GM21528 (cell line): ENCODE results near the gene DEPDC5.

Experiments
- ATAC-seq: cut with Tn5 transposase; IDR thresholded peaks from one replicate; pipeline ENCODE4 v1.9.1; 2021; ENCODE audit warnings: mild to moderate bottlenecking, moderate library complexity; ENCODE audit not compliant: unreplicated experiment, low FRiP score

DEPDC5 gene

DNA sequence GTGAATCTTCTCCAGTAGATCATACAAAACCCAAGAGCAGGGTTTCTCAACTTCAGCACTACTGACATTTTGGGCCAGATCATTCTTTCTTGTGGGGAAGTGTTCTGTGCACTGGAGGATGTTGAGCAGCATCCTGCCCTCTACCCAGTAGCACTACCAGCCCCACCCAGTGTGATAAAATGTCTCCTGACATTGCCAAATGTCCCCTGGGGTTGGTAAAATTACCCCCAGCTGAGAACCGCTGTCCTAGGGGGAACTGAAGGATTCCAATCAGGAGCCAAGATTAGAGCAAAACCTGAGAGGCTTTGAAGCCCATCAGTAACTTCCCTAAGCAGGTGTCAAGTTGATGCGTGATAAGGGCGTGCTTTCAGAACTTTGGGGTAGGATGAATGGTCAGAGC is 129.2 kb downstream of the DEPDC5 start:
- ATAC-seq = no peak

- ATAC-seq = no peak
Measured at GRCh38 chr22:31883989-31884388, 130.2 kb downstream of the DEPDC5 start.

- no peak for ATAC-seq
Measured at GRCh38 chr22:31891366-31892079, 137.7 kb downstream of the DEPDC5 start.

GRCh38 chr22:31892080-31892433 is 138.2 kb downstream of the DEPDC5 start:
- no peak for ATAC-seq

- no peak for ATAC-seq
Measured at GRCh38 chr22:31893460-31893859, 139.6 kb downstream of the DEPDC5 start.

- ATAC-seq = no peak
Measured at GRCh38 chr22:31895411-31896123, 141.7 kb downstream of the DEPDC5 start.

GRCh38 chr22:31896472-31896871 is 142.7 kb downstream of the DEPDC5 start:
- no peak for ATAC-seq

DNA sequence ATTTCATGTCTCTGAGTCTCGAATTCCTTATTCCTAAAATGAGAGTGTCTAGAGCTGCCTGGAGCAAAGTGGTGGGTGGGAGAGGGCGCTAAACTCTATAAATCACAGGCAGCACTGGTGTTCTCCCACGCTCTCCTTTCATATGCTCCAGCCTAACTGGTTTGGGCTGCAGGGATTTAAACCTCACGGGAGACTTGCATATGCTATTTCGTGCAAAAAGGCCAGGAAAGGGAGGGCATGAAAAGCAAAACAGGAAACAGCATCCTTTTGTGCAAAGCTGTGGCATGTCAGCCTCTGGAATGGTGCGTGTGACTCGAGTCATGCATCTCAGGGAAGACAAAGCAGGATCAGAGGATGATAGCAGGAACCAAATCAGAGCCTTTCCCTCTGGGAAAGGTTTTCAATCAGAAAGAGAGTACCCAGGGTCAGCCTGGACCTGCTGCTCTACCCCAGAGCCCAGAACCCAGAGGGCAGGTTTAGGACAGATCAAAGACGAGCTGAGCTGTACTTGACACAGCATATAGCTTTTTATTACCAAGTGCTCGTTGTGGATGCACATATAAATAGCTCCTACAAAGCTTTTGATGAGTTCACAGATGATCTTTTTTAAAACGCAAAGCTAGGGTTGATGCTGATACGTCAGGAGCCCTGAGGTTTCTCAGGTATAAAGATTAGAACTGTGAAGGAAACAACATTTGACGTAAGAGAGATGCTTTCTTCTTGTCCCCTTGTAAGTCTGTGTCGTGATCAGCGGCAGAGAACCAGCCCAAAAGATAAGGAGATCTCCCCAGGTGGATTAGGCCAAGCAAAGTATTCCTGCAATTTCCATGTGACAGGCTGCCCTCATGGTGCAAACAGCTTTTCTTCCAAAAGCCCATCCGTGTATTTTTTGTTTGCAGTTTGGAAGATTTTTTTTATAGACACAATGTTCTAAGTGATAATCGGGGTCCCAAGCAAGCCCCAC is 144.3 kb downstream of the DEPDC5 start:
- no peak for ATAC-seq

DNA sequence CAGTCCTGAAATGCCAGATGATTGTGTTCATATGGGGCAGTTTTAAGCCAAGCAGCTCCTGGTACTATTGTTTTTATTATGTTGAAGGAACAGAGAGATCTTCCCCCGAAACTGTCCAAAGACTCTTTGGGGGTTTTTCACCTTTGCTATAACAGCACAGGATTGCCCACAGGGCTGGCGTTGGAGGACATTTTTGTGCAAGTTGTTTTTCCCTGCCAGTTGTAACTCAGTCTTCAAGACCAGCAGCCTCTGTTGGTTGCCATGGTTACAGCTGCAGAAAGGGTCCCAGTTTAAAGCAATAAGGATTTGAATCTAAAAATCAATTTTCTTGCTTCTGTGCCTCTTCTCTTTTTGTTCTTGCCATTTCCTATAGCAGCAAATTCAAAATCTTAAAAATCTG is 145.1 kb downstream of the DEPDC5 start:
- no peak for ATAC-seq

GRCh38 chr22:31899669-31900068 is 145.8 kb downstream of the DEPDC5 start:
- ATAC-seq = no peak

DNA sequence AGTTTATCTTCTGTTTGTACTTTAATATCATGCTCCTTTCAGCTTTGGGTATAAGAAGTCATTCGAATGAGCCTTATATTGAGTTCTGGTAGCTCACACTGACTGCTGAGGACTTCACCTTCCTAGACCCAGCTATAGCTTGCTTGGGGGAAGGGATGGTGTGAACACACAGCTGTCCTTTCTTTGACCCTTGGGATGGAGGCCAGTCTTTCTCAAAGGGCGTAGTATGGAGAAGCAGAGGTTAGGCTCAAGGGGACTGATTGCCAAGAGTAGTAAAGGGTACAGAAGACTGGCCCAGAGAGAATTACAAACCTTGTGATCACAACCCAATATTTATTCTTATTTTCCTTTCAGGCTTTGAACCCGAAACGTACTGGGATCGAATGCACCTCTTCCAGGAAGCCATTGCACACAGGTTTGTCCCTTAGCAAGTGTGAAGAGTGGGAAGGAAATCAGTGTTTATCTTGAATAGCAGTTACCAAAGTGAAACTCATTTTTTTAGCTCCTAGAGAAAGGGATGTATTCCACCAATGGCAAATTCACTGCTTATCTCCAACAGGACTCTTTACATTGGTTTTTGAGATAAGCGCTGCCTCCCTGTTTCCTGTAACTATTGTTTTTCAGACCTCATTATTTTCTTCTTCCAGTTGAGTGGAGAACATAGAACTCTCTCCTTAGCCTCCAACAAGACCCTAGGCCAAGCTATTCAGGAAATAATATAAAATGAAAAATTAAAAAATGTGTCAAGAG is 147.7 kb downstream of the DEPDC5 start:
- no peak for ATAC-seq

DNA sequence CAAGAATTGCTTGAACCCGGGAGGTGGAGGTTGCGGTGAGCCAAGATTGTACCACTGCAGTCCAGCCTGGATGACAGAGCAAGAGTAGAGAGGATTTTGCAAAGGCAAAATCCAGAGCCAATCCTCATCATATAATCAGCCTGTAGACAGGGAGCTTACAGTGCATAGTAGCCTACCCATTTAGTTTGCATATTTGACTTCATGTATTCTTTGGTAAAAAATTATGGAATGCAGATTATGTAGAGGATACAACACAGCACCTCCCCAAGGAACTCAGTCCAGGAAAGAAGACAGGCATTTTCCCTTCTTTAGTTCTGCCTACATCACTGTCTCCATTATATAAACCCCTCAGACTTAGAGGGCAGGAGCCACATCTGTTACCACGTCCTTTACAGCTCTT is 150.8 kb downstream of the DEPDC5 start:
- no peak for ATAC-seq

DNA sequence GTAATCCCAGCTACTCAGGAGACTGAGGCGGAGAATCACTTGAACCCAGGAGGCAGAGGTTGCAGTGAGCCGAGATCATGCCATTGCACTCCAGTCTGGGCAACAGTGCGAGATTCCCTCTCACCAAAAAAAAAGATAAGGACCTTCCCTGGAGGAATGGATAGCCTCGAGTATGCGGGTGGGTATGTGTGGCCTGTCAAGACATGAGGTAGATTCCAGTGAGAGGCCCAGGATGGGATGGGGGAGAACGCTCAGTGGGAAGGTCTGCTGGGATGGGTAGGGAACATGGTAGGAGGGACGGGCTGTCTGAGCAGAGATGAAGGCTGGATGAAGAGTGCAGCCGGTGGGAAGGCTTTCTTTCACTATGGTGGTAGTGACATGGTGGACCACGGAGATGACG is 151.5 kb downstream of the DEPDC5 start:
- no peak for ATAC-seq

DNA sequence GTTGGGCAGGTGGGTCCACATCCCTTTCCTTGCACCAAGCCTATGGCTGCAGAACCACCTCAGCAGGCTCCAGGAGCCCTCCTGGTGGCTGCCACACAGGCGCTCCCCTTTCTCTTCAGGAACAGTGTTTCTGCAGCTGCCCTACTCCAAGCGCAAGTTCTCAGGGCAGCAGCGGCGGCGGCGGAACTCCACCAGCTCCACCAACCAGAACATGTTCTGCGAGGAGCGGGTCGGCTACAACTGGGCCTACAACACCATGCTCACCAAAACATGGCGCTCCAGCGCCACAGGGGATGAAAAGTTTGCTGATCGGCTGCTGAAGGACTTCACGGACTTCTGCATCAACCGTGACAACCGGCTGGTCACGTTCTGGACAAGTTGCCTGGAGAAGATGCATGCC is 152.3 kb downstream of the DEPDC5 start:
- ATAC-seq = no peak

DNA sequence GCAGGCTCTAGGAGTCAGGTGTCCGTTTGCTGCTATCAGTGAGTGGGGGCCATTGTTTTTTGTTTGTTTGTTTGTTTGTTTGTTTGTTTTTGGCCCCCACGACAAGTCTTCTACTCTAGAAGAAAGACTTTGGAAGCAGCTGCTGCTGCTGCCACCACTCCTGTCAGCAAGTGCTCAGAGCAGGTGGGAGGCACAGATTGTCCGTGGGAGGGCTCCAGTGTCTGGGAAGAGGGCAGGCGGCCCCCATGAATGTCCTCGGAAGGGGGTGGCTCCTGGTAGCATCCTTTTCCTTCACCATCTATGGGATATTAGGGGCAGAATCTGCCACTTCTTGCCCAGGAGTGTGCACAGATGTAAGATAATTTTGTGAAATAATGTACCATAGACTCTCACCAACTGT is 152.8 kb downstream of the DEPDC5 start:
- no peak for ATAC-seq

DNA sequence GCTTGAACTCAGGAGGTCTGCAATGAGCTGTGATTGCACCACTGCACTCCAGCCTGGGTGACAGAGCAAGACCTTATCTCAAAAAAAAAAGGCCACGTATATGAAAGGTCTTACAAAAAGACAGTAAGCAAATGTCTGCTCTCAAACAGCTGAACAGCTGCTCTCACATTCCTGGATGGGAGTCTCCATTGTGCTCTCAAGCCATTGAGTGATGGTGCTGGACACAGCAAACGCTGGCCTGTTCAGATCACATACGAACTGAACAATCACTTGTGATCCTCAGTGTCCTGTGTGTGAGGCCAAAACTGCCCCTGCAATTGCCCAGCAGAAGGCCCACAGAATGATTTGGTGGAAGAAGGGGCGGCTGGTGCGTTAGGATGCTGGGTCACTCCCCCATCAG is 156.2 kb downstream of the DEPDC5 start:
- ATAC-seq = no peak

DNA sequence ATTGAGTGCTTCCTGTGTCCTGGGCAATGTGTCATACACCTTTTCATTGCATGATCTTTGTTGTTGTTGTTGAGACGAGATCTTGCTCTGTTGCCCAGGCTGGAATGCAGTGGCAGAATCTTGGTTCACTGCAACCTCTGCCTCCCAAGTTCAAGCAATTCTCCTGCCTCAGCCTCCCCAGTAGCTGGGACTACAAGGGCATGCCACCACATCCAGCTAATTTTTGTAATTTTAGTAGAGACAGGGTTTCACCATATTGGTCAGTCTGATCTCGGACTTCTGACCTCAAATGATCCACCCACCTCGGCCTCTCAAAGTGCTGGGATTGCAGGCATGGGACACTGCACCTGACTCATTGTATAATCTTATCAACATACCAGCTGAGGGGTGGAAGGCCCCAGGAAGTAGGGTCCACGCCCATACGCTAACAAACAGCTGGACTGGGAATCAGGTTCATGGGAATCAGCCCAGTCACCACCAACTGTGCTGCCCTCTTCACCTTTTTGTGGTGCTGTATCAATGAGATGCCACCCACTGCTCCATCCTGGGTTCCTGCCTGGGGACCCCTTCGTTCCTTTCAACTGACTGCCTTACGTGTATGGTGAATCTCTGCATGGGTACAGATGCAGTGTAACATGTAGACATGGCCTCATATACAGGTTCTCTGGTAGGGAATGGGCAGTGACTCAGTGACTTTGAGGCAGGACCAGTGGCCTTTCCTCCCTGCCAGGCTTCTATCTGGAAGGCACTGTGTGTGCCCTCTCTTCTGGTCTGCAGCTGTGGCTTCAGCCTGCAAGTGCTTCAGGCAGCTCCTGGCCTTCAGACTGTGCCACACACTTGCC is 158.0 kb downstream of the DEPDC5 start:
- no peak for ATAC-seq

GRCh38 chr22:31912407-31912743 is 158.6 kb downstream of the DEPDC5 start:
- ATAC-seq = no peak

GRCh38 chr22:31915586-31915985 is 161.8 kb downstream of the DEPDC5 start:
- no peak for ATAC-seq
